HL-60 (cell line): ENCODE results near the gene CHTF18.
"Not testable (repeated sequence)": the region's sequence is repeated elsewhere in the genome, so short reads cannot be mapped to it uniquely, and the experiment has no call there.

Experiments used
- CTCF ChIP-seq: IDR thresholded peaks from one replicate; pipeline ENCODE4 v1.5.1; 2011; ENCODE audit warnings: low read length, control low read depth, inconsistent platforms; ENCODE audit not compliant: insufficient read depth
- GABPA ChIP-seq: IDR thresholded peaks from 2 replicates; pipeline ENCODE4 v1.6.1; 2012; ENCODE audit warnings: low read depth
- POLR2AphosphoS5 ChIP-seq: IDR thresholded peaks from 2 replicates; pipeline ENCODE4 v1.6.1; 2012; ENCODE audit warnings: low read depth
- REST ChIP-seq: IDR thresholded peaks from 2 replicates; pipeline ENCODE4 v1.6.1; 2012; ENCODE audit warnings: low read depth; ENCODE audit not compliant: insufficient replicate concordance
- SPI1 ChIP-seq: IDR thresholded peaks from 2 replicates; pipeline ENCODE4 v1.6.1; 2012; ENCODE audit warnings: low read depth, mild to moderate bottlenecking, borderline replicate concordance

- TF ChIP-seq CTCF, REST, POLR2AphosphoS5, GABPA, SPI1: not testable (repeated sequence)
Measured at GRCh38 chr16:742894-743293, 45.5 kb upstream of the CHTF18 start.
